Fibroblast of mammary gland (primary cell): ENCODE data around the gene RARB.

Experiments
- DNase-seq: peaks from one replicate; pipeline ENCODE4 v3.0.0-alpha.2; 2010; ENCODE audit warnings: low read depth
- H3K4me3 ChIP-seq: 2 replicates; pipeline ENCODE4 v1.5.1; 2011; ENCODE audit warnings: low read depth, mild to moderate bottlenecking, low read length, moderate library complexity; ENCODE audit not compliant: control insufficient read depth
- TF ChIP-seq, protein P1 (sequence below): conservative IDR thresholded peaks from 2 replicates; pipeline ENCODE4 v1.5.1; 2011; ENCODE audit warnings: low read depth, low read length, inconsistent platforms; ENCODE audit not compliant: control insufficient read depth, insufficient read depth

Gene RARB

DNA sequence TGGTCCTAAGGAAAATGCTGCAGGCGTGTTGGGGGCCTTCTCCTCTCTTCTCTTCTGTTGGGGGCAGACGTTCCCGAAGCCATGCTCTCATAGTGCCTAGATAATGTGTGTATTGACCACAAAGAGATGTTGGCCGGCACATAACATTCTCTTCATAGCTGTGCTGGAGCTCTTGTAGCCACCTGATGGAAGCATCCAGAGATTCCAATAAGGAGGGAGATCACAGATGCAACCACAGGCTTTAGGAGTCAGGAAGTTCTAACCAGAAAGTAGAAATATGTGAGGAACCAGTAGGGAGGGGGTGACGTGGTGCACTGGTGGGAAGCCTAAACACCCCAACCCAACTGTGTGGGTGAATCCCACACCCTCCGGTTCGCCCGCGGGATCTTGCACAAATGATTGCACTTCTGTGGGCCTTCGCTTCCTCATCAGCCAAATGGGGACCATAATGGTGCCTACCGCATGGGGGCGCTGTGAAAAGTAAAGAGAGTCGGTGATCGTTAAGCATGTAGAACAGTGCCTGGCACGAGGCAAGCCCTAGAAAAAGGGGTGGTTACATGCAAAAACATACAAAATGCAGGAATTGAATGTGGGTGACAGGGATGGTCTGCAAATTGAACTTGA, 148.9 kb downstream of the RARB start:
- H3K4me3 ChIP-seq = no peak overlapping the region
- TF ChIP-seq, protein P1, sequence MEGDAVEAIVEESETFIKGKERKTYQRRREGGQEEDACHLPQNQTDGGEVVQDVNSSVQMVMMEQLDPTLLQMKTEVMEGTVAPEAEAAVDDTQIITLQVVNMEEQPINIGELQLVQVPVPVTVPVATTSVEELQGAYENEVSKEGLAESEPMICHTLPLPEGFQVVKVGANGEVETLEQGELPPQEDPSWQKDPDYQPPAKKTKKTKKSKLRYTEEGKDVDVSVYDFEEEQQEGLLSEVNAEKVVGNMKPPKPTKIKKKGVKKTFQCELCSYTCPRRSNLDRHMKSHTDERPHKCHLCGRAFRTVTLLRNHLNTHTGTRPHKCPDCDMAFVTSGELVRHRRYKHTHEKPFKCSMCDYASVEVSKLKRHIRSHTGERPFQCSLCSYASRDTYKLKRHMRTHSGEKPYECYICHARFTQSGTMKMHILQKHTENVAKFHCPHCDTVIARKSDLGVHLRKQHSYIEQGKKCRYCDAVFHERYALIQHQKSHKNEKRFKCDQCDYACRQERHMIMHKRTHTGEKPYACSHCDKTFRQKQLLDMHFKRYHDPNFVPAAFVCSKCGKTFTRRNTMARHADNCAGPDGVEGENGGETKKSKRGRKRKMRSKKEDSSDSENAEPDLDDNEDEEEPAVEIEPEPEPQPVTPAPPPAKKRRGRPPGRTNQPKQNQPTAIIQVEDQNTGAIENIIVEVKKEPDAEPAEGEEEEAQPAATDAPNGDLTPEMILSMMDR = no peak
- no peak for DNase-seq

DNA sequence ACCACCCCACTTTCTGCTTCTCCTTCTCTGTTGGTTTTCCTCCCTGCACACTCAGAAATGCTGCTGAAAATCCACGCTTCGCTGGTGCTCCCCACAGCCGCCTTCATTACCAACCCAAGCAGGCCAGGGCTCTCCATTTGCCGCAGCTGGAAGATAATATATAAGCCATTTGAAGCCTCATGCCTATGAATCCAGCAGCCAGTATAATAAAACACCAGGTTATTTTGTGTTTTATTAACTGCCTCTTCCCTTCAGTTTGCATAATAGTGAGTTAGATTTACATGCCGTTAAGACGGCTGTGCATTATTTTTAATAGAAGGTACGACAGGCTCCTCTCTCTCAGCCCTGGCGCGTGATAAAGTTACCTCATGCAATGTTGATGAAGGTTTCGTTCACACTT, 150.0 kb downstream of the RARB start:
- TF ChIP-seq, protein P1 = no peak
- no peak for DNase-seq

DNA sequence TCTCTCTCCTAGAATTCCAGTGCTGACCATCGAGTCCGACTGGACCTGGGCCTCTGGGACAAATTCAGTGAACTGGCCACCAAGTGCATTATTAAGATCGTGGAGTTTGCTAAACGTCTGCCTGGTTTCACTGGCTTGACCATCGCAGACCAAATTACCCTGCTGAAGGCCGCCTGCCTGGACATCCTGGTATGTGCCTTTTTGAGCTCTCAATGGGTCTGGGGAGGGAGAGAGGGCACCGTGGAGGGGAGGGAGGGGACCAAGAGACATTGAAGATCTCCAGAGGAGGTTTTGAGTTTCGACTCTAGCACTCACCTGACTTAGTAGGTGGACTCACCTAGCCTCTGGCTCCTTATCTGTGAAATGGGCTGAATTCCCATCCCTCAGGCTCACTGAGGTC, 152.5 kb downstream of the RARB start:
- H3K4me3 ChIP-seq = no peak overlapping the region
- TF ChIP-seq, protein P1 = no peak
- no peak for DNase-seq

More for the DNA sequence above, 150.0 kb downstream of the RARB start:
- no peak overlapping the region for H3K4me3 ChIP-seq

DNA sequence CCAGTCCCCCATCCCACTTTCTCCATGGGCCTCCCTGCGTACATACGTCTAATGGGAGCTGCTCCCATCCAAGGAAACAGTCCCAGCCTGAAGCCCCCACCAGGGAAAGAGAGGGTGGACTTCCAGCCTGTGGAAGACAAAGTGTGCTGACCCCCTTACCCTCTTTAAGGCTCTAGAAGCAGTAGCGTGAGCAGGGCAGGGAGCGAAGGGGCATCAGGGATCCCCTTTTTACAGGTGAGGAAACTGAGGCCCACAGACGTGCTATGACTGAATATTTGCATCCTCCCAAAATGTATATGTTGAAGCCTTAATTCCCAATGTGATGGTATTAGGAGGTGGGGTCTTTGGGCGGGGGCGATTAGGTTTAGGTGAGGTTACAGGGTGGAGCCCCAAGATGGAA, 153.3 kb downstream of the RARB start:
- no peak overlapping the region for H3K4me3 ChIP-seq
- no peak for DNase-seq
- TF ChIP-seq, protein P1 = no peak

DNA sequence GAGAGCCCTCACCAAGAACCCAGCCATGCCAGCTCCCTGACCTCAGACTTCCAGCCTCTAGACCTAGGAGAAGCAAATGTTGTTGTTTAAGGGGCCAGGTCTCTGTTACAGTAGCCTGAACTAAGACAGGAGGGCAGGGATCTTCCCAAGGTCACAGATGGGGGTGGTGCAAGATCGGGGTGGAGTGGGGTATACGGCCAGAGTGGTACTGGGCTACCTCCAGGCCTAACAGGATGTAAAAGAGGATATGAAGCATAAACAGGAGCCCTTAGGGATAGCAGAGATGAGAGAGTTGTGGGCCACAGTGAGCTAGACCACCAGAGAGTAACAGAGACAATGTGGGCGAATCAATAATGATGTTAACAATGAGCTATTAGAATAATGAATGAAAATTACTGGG, 153.8 kb downstream of the RARB start:
- no peak for DNase-seq
- TF ChIP-seq, protein P1 = no peak
- no peak overlapping the region for H3K4me3 ChIP-seq

DNA sequence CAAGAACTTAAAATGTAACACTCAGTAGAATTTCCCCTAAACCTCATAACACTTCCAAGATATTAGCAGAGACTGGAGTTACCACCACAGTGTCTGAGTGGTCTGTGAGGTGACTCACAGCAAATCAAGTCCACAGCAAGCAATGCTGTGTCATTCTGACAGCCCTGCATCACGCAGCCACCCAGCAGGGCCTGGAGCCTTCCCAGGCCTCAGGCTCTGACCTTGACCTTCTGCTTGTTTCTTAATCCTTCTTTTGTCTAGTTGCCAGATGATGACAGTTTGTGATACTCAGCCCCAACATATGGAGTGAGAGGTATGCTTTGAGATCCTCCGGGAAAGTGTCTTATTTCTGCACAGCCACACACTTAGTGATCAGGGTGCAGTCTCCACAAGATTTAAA, 154.2 kb downstream of the RARB start:
- TF ChIP-seq, protein P1 = no peak
- no peak overlapping the region for H3K4me3 ChIP-seq
- DNase-seq = peak; percentile 90

DNA sequence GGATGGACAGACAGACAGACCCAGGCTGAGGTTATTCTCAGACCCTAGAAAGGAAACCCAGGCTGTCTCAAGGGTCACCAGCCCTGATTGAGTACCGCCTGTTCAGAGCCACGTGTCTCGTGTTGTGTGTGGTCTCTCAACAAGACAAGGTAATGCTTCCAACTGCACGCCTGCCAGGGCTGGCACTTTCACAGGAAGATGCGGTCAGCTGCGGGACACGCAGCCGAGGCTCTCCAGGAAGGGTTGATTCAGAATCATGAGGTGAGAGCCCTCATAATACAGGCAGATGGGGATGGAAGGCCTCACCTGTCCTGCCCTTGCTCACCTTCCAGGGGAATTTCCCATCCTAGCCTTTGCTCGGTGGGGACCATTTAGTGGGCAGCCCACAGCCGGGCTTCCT, 155.3 kb downstream of the RARB start:
- H3K4me3 ChIP-seq = no peak overlapping the region
- DNase-seq = no peak
- TF ChIP-seq, protein P1 = no peak
